Esophagus squamous epithelium (tissue), 4 donors: ENCODE results near the gene ALPL.

Experiments used
- POLR2A ChIP-seq, 4 donors: fragments of 450-650 bp; IDR thresholded peaks; one replicate each; pipeline ENCODE4 v1.6.1; 2017; ENCODE audit warnings: antibody characterized with exemption in 4 of 4, mild to moderate bottlenecking in 4 of 4, moderate library complexity in 3 of 4
- TF ChIP-seq, protein P1 (sequence below), 6 experiments: fragments of 450-650 bp in 4 of 6; fragments of 200-600 bp in 2 of 6; sonication (generic) in 2 of 6; IDR thresholded peaks; one replicate each; pipeline ENCODE4 v1.5.1; 2016 to 2019; ENCODE audit warnings: antibody characterized with exemption in 6 of 6, mild to moderate bottlenecking in 4 of 6, moderate library complexity in 4 of 6

GRCh38 chr1:21620496-21620895 is 111.3 kb downstream of the ALPL start:
- no peak for TF ChIP-seq POLR2A (IDR thresholded peaks at IDR 0.05)
- TF ChIP-seq, protein P1, sequence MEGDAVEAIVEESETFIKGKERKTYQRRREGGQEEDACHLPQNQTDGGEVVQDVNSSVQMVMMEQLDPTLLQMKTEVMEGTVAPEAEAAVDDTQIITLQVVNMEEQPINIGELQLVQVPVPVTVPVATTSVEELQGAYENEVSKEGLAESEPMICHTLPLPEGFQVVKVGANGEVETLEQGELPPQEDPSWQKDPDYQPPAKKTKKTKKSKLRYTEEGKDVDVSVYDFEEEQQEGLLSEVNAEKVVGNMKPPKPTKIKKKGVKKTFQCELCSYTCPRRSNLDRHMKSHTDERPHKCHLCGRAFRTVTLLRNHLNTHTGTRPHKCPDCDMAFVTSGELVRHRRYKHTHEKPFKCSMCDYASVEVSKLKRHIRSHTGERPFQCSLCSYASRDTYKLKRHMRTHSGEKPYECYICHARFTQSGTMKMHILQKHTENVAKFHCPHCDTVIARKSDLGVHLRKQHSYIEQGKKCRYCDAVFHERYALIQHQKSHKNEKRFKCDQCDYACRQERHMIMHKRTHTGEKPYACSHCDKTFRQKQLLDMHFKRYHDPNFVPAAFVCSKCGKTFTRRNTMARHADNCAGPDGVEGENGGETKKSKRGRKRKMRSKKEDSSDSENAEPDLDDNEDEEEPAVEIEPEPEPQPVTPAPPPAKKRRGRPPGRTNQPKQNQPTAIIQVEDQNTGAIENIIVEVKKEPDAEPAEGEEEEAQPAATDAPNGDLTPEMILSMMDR (IDR thresholded peaks at IDR 0.05), result no peak
